SU-DHL-6 (cell line): Measurements from ENCODE around the gene ANO2.

Source experiments
- H2AFZ ChIP-seq: fragments of 200-600 bp; sonication (generic); 2 replicates; pipeline ENCODE4 v1.6.1; 2014; ENCODE audit warnings: low read depth, mild to moderate bottlenecking, moderate library complexity, mixed read lengths, antibody characterized with exemption, low read length; ENCODE audit not compliant: severe bottlenecking
- H3F3A ChIP-seq: fragments of 200-600 bp; shearing (Covaris generic); 2 replicates; pipeline ENCODE4 v1.6.0; 2016; ENCODE audit warnings: antibody characterized with exemption, mild to moderate bottlenecking; ENCODE audit not compliant: insufficient read depth
- H3K27ac ChIP-seq: fragments of 200-600 bp; sonication (generic); 2 replicates; pipeline ENCODE4 v1.5.1; 2016; ENCODE audit warnings: low read depth, mild to moderate bottlenecking, low read length, moderate library complexity, mixed read lengths
- H3K27me3 ChIP-seq: fragments of 200-600 bp; sonication (generic), shearing (Covaris generic); 2 replicates; pipeline ENCODE4 v1.6.0; 2014; ENCODE audit warnings: mild to moderate bottlenecking, low read length
- H3K36me3 ChIP-seq: fragments of 200-600 bp; sonication (generic); 2 replicates; pipeline ENCODE4 v1.6.1; 2014; ENCODE audit warnings: mild to moderate bottlenecking, low read length, mixed read lengths
- H3K4me2 ChIP-seq: fragments of 300-600, 200-600 bp; shearing (Covaris generic), sonication (generic); 2 replicates; pipeline ENCODE4 v1.6.0; 2014; ENCODE audit warnings: low read length, low read depth, mild to moderate bottlenecking; ENCODE audit not compliant: poor library complexity, severe bottlenecking
- H3K4me3 ChIP-seq: fragments of 200-600 bp; sonication (generic); 2 replicates; pipeline ENCODE4 v1.5.1; 2014; ENCODE audit warnings: antibody characterized with exemption, low read length, mild to moderate bottlenecking, mixed read lengths; ENCODE audit not compliant: insufficient read depth, poor library complexity, severe bottlenecking
- H3K79me2 ChIP-seq: fragments of 200-600 bp; sonication (generic); 2 replicates; pipeline ENCODE4 v1.6.1; 2014; ENCODE audit warnings: mild to moderate bottlenecking, low read length, moderate library complexity; ENCODE audit not compliant: insufficient read depth
- H3K9ac ChIP-seq: fragments of 200-600 bp; sonication (generic); 2 replicates; pipeline ENCODE4 v1.7.0; 2014; ENCODE audit warnings: mild to moderate bottlenecking, low read length
- H3K9me2 ChIP-seq: fragments of 200-600 bp; sonication (generic); replicated peaks from 2 replicates; pipeline ENCODE4 v1.6.1; 2014; ENCODE audit warnings: low read length; ENCODE audit not compliant: insufficient read depth
- H3K9me3 ChIP-seq: fragments of 200-600 bp; sonication (generic); 2 replicates; pipeline ENCODE4 v1.6.1; 2014; ENCODE audit warnings: low read length, mixed read lengths; ENCODE audit not compliant: insufficient read depth
- H4K20me1 ChIP-seq: fragments of 200-600 bp; sonication (generic); 2 replicates; pipeline ENCODE4 v1.6.1; 2014; ENCODE audit warnings: low read depth, mild to moderate bottlenecking, antibody characterized with exemption, low read length, moderate library complexity, mixed read lengths
- CTCF ChIP-seq: fragments of 200-600 bp; sonication (generic); IDR thresholded peaks from one replicate; pipeline ENCODE4 v1.5.1; 2017; ENCODE audit warnings: antibody characterized with exemption, mild to moderate bottlenecking, low read length, moderate library complexity; ENCODE audit not compliant: insufficient read depth, poor library complexity, severe bottlenecking
- EZH2phosphoT487 ChIP-seq: fragments of 200-600 bp; sonication (generic), shearing (Covaris generic); conservative IDR thresholded peaks from 2 replicates; pipeline ENCODE4 v1.6.1; 2018; ENCODE audit warnings: mild to moderate bottlenecking, antibody characterized with exemption, low read length, moderate library complexity, mixed read lengths

Gene ANO2

GRCh38 chr12:5884285-5884684 lies 60.8 kb downstream of the ANO2 start:
- no peak for TF ChIP-seq CTCF
- no peak for TF ChIP-seq EZH2phosphoT487
- no peaks in the 10 kb centered on the region for H3K9me2 ChIP-seq
- no peaks in the 10 kb centered on the region for H3K79me2 ChIP-seq
- H3K36me3 ChIP-seq: no peaks in the 10 kb centered on the region
- H3K9me3 ChIP-seq: no peaks in the 10 kb centered on the region
- H2AFZ ChIP-seq: no peak overlapping the region
- H4K20me1 ChIP-seq: no peaks in the 10 kb centered on the region
- no peak overlapping the region for H3K4me3 ChIP-seq
- no peaks in the 10 kb centered on the region for H3K27me3 ChIP-seq
- H3F3A ChIP-seq: no peaks in the 10 kb centered on the region
- H3K27ac ChIP-seq: no peak overlapping the region
- H3K9ac ChIP-seq: no peak overlapping the region
- H3K4me2 ChIP-seq: no peak overlapping the region

GRCh38 chr12:5882511-5883190 lies 62.4 kb downstream of the ANO2 start:
- no peak overlapping the region for H3K9ac ChIP-seq
- H3K27me3 ChIP-seq: no peaks in the 10 kb centered on the region
- no peak overlapping the region for H2AFZ ChIP-seq
- no peak overlapping the region for H3K27ac ChIP-seq
- H3F3A ChIP-seq: no peaks in the 10 kb centered on the region
- no peak overlapping the region for H3K4me2 ChIP-seq
- H3K4me3 ChIP-seq: no peak overlapping the region
- H3K9me2 ChIP-seq: no peaks in the 10 kb centered on the region
- H3K79me2 ChIP-seq: no peaks in the 10 kb centered on the region
- TF ChIP-seq EZH2phosphoT487 (no peak), CTCF (no peak)
- no peaks in the 10 kb centered on the region for H3K36me3 ChIP-seq
- H4K20me1 ChIP-seq: no peaks in the 10 kb centered on the region
- no peaks in the 10 kb centered on the region for H3K9me3 ChIP-seq

- Histone ChIP-seq H3K4me2 (no peak overlapping the region), H3K4me3 (no peak overlapping the region), H3K27ac (no peak overlapping the region), H3K79me2 (no peaks in the 10 kb centered on the region), H4K20me1 (no peaks in the 10 kb centered on the region), H3K36me3 (no peaks in the 10 kb centered on the region), H3K9ac (no peak overlapping the region), H3K9me3 (no peaks in the 10 kb centered on the region), H2AFZ (no peak overlapping the region), H3F3A (no peaks in the 10 kb centered on the region), H3K9me2 (no peaks in the 10 kb centered on the region), H3K27me3 (no peaks in the 10 kb centered on the region)
- TF ChIP-seq EZH2phosphoT487: no peak
- TF ChIP-seq CTCF: no peak
Observed at GRCh38 chr12:5881666-5882065, 63.4 kb downstream of the ANO2 start.
